ENCODE data around the gene NAALAD2. TPM values are rescaled to one million over a fixed set of nuclear protein-coding genes. Genes with fewer than 3 reads are reported as not detected.

Gene NAALAD2
- total RNA-seq, 1 donor from 2014 or later: not detected

- no peaks in the 10 kb centered on the region for H3K36me3 ChIP-seq
- H3K4me1 ChIP-seq: no peaks in the 10 kb centered on the region
- no peak for DNase-seq (ENCODE audit: low spot score in 2 of 2)
- H3K27me3 ChIP-seq: no peaks in the 10 kb centered on the region
- H3K27ac ChIP-seq: no peak overlapping the region
- no peaks in the 10 kb centered on the region for H3K9me3 ChIP-seq
- H3K4me3 ChIP-seq: no peak overlapping the region
- TF ChIP-seq CTCF (IDR thresholded peaks at IDR 0.05): no peak
- intact Hi-C loops (cut with DNase I): no loop called here
Measured at GRCh38 chr11:90179923-90180322, 45.5 kb downstream of the NAALAD2 start.

GRCh38 chr11:90187839-90188238, 53.4 kb downstream of the NAALAD2 start:
- no peak overlapping the region for H3K27ac ChIP-seq
- peaks cover 0 to 3% of the 10 kb centered on the region in 2 donors for H3K36me3 ChIP-seq
- H3K4me3 ChIP-seq: no peak overlapping the region
- no peak for DNase-seq (ENCODE audit: low spot score in 2 of 2)
- no peak for TF ChIP-seq CTCF (IDR thresholded peaks at IDR 0.05)
- H3K9me3 ChIP-seq: no peaks in the 10 kb centered on the region
- no peaks in the 10 kb centered on the region for H3K27me3 ChIP-seq
- intact Hi-C loops (cut with DNase I): no loop called here
- no peaks in the 10 kb centered on the region for H3K4me1 ChIP-seq

DNA sequence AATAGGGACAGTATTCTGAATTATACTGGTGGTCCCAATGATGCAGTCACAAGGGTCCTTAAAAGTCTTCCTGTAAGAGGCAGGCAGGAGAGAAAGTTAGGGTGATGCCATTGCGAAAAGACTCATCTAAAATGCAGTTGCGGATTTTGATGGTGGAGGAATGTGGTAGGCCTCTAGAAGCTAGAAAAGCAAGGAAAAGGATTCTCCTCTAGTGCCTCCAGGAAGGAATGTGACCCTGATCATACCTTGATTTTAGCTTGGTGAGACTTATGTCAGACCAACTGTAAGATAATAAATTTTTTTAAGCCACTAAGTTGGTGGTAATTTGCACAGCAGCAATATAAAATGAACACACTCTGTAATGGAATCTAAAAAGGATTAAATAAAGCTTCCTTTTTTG, 54.5 kb downstream of the NAALAD2 start:
- no peak for DNase-seq (ENCODE audit: low spot score in 2 of 2)
- Histone ChIP-seq H3K4me1 (no peaks in the 10 kb centered on the region), H3K4me3 (no peak overlapping the region), H3K27ac (no peak overlapping the region), H3K27me3 (no peaks in the 10 kb centered on the region), H3K36me3 (peaks cover 0 to 3% of the 10 kb centered on the region in 2 donors), H3K9me3 (no peaks in the 10 kb centered on the region)
- no peak for TF ChIP-seq CTCF (IDR thresholded peaks at IDR 0.05)
- intact Hi-C loops (cut with DNase I): no loop called here

GRCh38 chr11:90192869-90193582, 58.6 kb downstream of the NAALAD2 start:
- H3K4me3 ChIP-seq: no peak overlapping the region
- intact Hi-C loops (cut with DNase I): no loop called here

DNA sequence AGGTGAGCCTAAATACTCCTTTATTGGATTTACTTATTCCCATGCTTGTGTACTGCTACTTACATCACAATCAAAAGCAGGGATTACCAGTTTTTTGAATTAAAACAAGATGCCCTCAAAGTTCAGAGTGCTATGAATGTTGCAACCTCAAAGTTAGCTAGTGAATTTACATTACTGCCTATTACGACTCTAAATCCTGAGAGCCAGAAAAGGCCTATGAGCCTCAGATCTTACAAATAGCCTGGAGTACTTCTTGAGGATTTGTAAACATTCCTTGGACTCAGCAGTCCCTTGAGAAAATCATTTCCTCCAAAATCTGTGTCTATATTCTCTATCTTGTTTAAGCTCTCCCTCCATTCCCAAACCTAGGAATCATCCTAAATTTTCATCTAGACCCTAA, 62.9 kb downstream of the NAALAD2 start:
- Histone ChIP-seq H3K36me3 (peaks cover 6 to 18% of the 10 kb centered on the region in 2 donors), H3K27ac (no peak overlapping the region)

More at GRCh38 chr11:90192869-90193582, 58.6 kb downstream of the NAALAD2 start:
- no peak overlapping the region for H3K27ac ChIP-seq
- TF ChIP-seq CTCF (IDR thresholded peaks at IDR 0.05): no peak
- H3K9me3 ChIP-seq: no peaks in the 10 kb centered on the region
- H3K27me3 ChIP-seq: no peaks in the 10 kb centered on the region
- H3K4me1 ChIP-seq: no peaks in the 10 kb centered on the region
- DNase-seq (ENCODE audit: low spot score in 2 of 2): no peak
- H3K36me3 ChIP-seq: peaks cover 0 to 3% of the 10 kb centered on the region in 2 donors

More for the DNA sequence above, 62.9 kb downstream of the NAALAD2 start:
- Histone ChIP-seq H3K9me3 (no peaks in the 10 kb centered on the region), H3K4me3 (no peak overlapping the region), H3K4me1 (no peaks in the 10 kb centered on the region), H3K27me3 (no peaks in the 10 kb centered on the region)
- no peak for TF ChIP-seq CTCF (IDR thresholded peaks at IDR 0.05)
- intact Hi-C loops (cut with DNase I): no loop called here
- DNase-seq (ENCODE audit: low spot score in 2 of 2): no peak

Measured in ascending aorta (tissue), 2 donors.